Measurements from ENCODE around the gene BBS5. TPM values are rescaled to one million over a fixed set of nuclear protein-coding genes. Genes with fewer than 3 reads are reported as not detected.

The BBS5 gene
- total RNA-seq, 1 experiment from 2014 or later: 0.55 TPM

DNA sequence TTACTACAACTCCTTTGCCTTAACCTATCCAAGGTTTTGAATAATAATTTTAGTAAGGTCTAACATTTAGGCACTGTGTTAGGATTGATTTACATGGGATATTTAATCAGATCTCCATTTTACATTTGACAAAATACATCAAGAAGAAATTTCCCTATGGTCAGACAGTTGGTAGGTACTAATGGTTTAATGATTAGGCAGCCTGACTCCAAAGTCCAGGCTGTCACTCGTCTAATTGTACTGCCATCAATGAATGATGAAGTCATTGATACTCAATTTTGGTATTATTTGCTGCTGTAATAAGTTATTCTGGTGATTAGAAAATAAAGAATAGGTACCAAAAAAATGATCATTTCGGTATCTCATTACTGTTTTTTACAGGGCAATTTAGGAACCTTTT is 14.1 kb downstream of the BBS5 start:
- H3K18ac ChIP-seq (ENCODE audit: insufficient read length, low read depth, low read length): no peak overlapping the region
- H3K9ac ChIP-seq (ENCODE audit: extremely low read depth, insufficient read length, low read length): no peak overlapping the region
- H2BK5ac ChIP-seq (ENCODE audit: insufficient read length, low read length): no peak overlapping the region
- H3K23me2 ChIP-seq (ENCODE audit: insufficient read length, low read depth, low read length, poor library complexity, severe bottlenecking): no peaks in the 10 kb centered on the region
- no peak overlapping the region for H2AK5ac ChIP-seq (ENCODE audit: insufficient read length, low read length)
- no peaks in the 10 kb centered on the region for H3K4me1 Mint-ChIP-seq
- peaks cover 3 to 4% of the 10 kb centered on the region in 2 experiments; a peak in 4 of 5 replicates for H3K9me3 Mint-ChIP-seq
- H2BK20ac ChIP-seq (ENCODE audit: low read depth, low read length, poor library complexity, severe bottlenecking): no peak overlapping the region
- WGBS (ENCODE audit: extremely low coverage, insufficient read length, low lambda C conversion rate): no CpG with 5 or more reads among the region's 2 CpGs
- DNase-seq: no peak
- peaks cover 0 to 4% (median 0%) of the 10 kb centered on the region in 3 experiments; a peak in 2 of 7 replicates for H3K36me3 Mint-ChIP-seq (ENCODE audit: insufficient read depth in 1 of 3, low read depth in 3 of 3)
- H3K79me1 ChIP-seq (ENCODE audit: insufficient read depth, low read depth, low read length, poor library complexity, severe bottlenecking): no peaks in the 10 kb centered on the region
- H2BK15ac ChIP-seq (ENCODE audit: low read depth, low read length): no peak overlapping the region
- no peak overlapping the region for H3K56ac ChIP-seq (ENCODE audit: insufficient read length, low read depth, low read length)
- H3K79me2 ChIP-seq (ENCODE audit: insufficient read depth, low read length): no peaks in the 10 kb centered on the region
- H2BK120ac ChIP-seq (ENCODE audit: low read depth, low read length, poor library complexity, severe bottlenecking): no peak overlapping the region
- H3K4ac ChIP-seq (ENCODE audit: low read depth, low read length): no peak overlapping the region
- H3K14ac ChIP-seq (ENCODE audit: insufficient read depth, low read length): no peak overlapping the region
- H4K91ac ChIP-seq (ENCODE audit: insufficient read length, low read depth, low read length): no peak overlapping the region
- H3K4me1 ChIP-seq (ENCODE audit: insufficient read depth, low read length): no peaks in the 10 kb centered on the region
- H3K4me2 ChIP-seq (ENCODE audit: insufficient read depth, insufficient read length, low read length): no peak overlapping the region
- H3K23ac ChIP-seq (ENCODE audit: insufficient read length, low read depth, low read length): no peak overlapping the region
- no peak overlapping the region for H2AFZ ChIP-seq (ENCODE audit: low read length)
- H3K27ac ChIP-seq (ENCODE audit: insufficient read length, low read depth, low read length): no peak overlapping the region
- H4K5ac ChIP-seq (ENCODE audit: insufficient read length, low read depth, low read length): no peak overlapping the region
- TF ChIP-seq, protein P1, sequence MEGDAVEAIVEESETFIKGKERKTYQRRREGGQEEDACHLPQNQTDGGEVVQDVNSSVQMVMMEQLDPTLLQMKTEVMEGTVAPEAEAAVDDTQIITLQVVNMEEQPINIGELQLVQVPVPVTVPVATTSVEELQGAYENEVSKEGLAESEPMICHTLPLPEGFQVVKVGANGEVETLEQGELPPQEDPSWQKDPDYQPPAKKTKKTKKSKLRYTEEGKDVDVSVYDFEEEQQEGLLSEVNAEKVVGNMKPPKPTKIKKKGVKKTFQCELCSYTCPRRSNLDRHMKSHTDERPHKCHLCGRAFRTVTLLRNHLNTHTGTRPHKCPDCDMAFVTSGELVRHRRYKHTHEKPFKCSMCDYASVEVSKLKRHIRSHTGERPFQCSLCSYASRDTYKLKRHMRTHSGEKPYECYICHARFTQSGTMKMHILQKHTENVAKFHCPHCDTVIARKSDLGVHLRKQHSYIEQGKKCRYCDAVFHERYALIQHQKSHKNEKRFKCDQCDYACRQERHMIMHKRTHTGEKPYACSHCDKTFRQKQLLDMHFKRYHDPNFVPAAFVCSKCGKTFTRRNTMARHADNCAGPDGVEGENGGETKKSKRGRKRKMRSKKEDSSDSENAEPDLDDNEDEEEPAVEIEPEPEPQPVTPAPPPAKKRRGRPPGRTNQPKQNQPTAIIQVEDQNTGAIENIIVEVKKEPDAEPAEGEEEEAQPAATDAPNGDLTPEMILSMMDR (conservative IDR thresholded peaks at IDR 0.05): no peak
- H2BK12ac ChIP-seq (ENCODE audit: insufficient read length, low read depth, low read length): no peak overlapping the region
- H3T11ph ChIP-seq (ENCODE audit: low read length): no peak overlapping the region
- H4K20me1 ChIP-seq (ENCODE audit: control insufficient read depth, insufficient read depth, insufficient read length): no peaks in the 10 kb centered on the region
- H3K27me3 Mint-ChIP-seq (ENCODE audit: low read depth): no peaks in the 10 kb centered on the region
- H3K27ac Mint-ChIP-seq: no peak overlapping the region
- no peaks in the 10 kb centered on the region for H3K27me3 ChIP-seq (ENCODE audit: insufficient read depth, low read length)
- H3K4me3 Mint-ChIP-seq: no peak overlapping the region
- no peak overlapping the region for H4K8ac ChIP-seq (replicated peaks; ENCODE audit: insufficient read length, low read depth, low read length)
- H3K9me3 ChIP-seq (ENCODE audit: control insufficient read depth, low read depth, low read length): no peaks in the 10 kb centered on the region
